SK-N-DZ (cell line): ENCODE results near the gene CHD1.

ENCODE experiments used
- DNase-seq: peaks from one replicate; pipeline ENCODE4 v3.0.0-alpha.2; 2015; ENCODE audit warnings: low spot score
- small RNA-seq, 2 experiments: library from RNA; depleted of rRNA; stranded (forward); fragments of <200 nt; gene quantifications; one replicate each; pipeline ENCODE3, GENCODE V24; 2014

Gene CHD1

DNA sequence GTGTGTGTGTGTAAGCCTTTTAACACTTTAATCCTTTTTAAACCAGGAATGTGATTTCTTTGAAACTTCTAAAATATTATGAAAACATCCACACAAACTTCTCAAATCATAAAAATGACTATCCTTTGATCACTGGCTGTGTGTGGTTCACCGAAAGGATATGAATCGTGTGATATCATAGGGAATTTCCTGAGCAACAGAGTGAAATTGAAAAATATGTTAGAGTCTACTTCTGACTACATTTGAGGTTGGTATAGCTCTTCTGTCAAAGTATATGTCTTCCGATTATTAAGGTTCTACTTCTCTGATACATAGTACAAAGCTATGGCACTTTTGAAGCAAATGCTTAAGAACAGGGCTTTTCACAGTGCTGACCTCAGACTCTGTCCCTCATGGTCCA is 115.1 kb downstream of the CHD1 start:
- no peak for DNase-seq

DNA sequence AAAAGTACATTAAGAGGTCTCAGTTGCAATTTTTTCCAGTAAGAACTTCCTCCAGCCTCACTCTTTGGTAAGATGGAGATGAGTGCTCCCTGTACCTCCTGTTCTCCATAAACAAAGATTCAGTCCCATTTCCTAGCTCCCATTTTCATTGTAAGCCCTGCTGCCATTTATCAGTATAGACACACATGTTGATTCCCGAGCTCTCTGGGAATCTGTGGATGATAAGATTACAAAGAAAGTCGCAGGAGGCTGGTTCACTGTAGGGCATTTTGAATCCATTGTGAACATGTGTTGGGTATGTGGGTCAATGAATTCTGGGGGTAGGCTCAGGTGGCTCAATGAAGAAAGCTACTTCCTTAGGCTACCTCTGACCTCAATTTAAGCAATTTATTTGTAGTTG is 118.6 kb downstream of the CHD1 start:
- DNase-seq: no peak

DNA sequence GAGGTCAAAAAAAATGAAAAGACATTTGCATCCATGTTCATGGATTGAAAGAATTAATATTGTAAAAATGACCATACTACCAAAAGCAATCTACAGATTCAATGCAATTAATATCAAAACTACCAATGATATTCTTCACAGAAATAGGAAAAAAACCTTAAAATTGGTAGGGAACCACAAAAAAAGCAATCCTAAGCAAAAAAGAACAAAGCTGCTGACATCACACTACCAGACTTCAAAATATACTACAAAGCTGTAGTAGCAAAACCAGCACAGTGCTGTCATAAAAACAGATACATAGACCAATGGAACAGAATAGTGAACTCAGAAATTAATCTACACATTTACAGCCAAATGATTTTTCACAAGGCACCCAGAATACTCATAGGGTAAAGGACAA is 121.0 kb downstream of the CHD1 start:
- no peak for DNase-seq

DNA sequence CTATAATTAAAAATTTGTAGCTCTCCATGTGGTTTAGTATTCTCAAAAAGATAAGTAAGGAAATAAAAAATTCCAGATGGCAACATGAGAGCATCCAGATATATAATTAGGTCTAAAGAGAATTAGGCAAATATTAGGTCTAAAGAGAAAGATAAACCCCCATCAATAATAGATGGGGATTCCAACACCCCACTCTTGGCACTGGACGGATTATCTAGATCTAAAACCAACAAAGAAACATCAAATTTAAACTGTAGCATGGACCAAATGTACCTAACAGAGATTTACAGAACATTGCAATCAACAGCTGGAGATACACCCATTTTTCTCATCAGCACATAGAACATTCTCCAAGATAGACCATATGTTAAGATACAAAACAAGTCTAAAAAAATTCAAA is 123.7 kb downstream of the CHD1 start:
- no peak for DNase-seq

DNA sequence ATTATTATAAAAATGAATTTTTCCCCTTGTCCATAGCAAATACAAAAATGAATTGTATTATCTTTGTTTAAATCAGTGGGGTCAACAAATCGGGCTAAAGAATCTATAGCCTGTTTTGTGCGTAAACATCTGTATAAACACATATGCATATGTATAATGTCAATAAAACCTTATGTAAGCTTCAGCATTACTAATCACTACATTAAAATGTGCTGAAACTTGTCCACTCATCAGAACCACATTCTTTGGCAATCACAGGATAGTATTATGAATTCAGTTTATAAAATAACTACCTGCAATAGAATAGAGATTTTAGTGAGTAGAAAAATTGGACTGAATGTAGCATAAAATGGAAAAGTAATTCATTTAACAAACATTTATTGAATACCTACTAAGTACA is 124.7 kb downstream of the CHD1 start:
- DNase-seq: no peak

Small RNAs within 50 kb of the gene (small RNA-seq; reads per million reads assigned to genes)
- gene RF00019 (0 reads per million in 2 experiments), gene RNU6-402P (0 reads per million in 2 experiments)
